GM11168 (cell line): Measurements from ENCODE around the gene NUFIP1.
"Not testable (repeated sequence)": the region's sequence is repeated elsewhere in the genome, so short reads cannot be mapped to it uniquely, and the experiment has no call there.

Source experiments
- in situ Hi-C: fragments of 300-500 bp; cut with MboI; formaldehyde crosslinking; loops from one replicate; pipeline ENCODE4 v1.12.0; 2022; ENCODE audit warnings: low sequenced_read_pairs; ENCODE audit not compliant: unreplicated experiment

The NUFIP1 gene

DNA sequence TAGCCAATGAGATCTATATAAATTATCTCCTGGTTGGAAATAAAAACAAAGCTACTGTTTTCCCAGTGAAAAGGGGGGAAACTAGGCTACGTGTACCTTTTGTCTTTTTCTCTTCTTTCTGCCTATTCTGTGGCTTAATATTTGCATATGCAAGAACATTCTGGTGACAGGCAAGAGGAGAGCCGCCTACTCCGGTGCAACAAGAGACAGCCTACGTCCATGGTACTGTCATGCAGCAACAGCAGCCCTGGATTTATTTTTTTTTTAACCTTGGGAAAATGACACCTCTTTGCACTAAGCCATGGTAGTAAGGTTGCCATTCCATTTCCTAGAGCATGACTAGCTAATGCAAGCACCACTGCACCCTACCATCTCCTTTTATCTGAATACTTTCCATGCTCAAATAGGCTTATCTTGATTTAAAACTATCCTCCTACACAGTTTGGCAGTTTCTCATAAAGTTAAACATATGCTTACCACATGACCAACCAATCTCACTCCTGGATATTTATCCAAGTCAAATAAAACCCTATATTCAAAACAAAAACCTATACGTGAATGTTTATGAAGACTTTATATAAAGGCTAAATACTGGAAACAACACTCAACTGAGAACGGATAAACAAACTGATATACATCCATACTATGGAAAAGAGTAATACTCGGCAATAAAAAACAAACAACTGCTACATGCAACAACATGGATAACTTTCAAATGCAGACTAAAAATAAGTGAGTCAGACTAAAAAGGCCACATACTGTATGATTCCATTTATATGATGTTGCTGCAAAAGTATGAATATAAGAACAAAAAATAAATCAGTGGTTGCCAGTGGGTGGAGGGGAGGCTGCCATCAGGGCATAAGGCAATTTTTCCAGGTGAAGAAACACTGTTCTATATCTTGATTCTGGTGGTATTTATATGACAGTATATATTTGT, 17.3 kb downstream of the NUFIP1 start:
- in situ Hi-C loops: loop anchor here (10.0 to 25.0 kb wide), 2 partner anchors 487 to 1060 kb away; no protein-coding TSS in a partner anchor

DNA sequence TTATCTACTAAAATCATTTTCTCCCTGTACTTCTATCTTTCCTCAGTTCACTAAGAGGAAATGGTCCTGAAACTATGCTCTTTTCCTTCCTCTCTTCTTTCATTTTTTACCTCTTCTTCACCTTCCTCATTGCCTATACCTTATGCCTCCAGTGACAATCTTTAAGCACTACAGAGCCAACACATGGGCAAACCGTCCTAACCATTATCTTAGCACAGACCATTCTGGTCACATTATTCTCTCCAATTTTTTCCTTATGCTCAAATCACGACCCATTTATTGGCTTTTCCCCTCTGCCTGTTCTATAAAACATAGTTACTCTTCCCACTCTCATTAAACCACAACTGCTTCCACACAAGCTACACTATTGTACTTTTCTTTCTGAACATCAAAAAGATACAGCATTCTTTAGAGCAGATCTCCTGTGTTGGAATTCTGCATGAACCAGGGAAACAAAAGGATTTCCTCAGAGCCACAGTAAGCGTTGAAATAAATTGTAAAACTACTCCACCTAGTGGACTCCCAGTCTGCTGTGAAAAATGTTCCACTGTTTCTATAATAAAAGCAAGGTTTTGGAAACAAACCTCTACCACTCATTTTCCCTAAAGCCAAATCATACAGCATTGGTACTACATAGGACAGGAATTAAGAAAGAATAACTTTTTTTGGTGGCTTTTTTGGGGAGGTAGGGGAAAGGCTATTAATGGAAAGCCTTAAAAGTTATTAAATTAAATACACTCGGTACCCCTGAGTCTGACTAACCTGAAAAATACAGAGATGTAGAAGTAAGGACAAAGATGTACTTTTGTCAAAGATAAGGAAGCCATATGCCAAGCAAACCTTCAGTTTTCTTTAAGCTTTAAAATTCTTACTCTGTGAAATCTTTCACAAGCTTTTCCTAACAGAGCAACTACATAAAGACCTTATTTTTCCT, 19.5 kb downstream of the NUFIP1 start:
- in situ Hi-C loops: loop anchor here (10.0 to 25.0 kb wide), 2 partner anchors 485 to 1058 kb away; no protein-coding TSS in a partner anchor

DNA sequence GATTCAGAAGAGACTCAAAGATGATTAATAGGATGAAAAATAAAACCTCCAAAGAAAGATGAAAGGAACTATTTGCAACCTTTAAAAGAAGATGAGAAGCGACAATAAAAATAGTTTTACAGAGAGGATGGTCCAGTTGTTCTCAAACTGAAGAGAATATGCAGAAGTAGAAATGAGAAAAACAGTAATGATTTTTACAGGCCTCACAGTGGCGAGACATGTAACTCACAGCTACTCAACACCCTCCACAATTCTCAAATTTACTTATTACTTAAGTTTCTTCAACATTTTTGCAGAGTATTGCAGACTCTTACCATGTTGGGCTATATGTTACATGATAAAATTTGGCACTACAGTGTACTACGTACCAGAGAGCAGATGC, 20.8 kb downstream of the NUFIP1 start:
- in situ Hi-C loops: loop anchor here (25.0 kb wide), 1 partner anchor 1056 kb away; no protein-coding TSS in a partner anchor

- in situ Hi-C loops: loop anchor here (25.0 kb wide), 1 partner anchor 1056 kb away; no protein-coding TSS in a partner anchor
Measured at GRCh38 chr13:44967704-44968433, 21.4 kb downstream of the NUFIP1 start.

DNA sequence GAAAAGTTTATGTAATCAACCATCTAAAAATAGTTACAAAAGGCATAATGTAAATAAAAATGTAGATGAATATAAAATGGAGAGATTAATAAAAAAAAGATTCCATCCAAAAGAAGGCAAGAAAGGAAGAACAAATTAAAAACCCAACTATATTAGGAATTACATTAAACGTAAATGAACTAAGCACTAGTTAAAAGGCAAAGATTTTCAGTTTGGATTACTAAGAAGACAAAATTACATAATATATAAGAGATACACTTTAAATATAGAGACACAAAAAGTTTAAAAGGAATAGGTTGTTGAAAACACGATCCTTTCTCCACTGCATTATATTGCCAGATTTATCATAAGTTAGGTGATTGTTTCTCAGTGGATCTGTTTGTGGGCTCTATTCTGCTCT, 27.3 kb downstream of the NUFIP1 start:
- in situ Hi-C loops: loop anchor here (25.0 kb wide), 1 partner anchor 1050 kb away; no protein-coding TSS in a partner anchor

DNA sequence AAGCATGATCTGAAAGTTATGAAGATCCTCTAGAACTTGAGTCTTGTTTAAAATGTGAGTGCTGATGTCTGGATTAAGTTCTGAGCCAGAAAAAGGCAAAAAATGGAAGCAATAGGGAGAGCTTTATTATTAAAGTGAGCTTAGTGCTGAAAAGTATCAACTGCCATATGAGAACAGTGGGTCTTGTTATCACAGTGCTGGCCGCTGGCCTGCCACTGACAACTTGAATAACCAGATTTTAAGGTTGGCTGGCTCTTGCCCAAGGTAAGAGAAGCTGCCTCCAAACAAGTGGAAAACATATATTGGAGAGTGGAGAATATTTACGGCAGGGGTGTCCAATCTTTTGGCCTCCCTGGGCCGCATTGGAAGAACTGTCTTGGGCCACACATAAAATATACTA, 33.9 kb downstream of the NUFIP1 start:
- in situ Hi-C loops: loop anchor here (25.0 kb wide), 1 partner anchor 1043 kb away; no protein-coding TSS in a partner anchor

GRCh38 chr13:44954224-44954623, 35.0 kb downstream of the NUFIP1 start:
- in situ Hi-C loops: loop anchor here (25.0 kb wide), 1 partner anchor 1042 kb away; no protein-coding TSS in a partner anchor

DNA sequence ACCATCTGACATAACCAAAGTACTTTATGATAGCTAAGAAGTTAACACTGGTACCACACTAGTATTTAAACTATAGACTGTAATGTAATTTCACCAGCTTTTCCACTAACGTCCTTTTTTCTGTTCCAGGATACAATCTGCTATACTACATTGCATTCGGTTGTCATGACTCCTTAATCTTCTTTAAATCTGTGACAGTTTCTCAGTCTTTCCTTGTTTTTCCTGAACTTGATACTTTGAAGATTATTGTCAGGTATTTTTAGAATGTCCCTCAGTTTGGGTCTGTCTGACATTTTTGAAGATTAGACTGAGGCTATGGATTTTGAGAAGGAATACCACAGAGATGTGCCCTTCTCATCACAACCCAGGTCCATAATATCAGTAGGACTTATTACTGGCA, 36.6 kb downstream of the NUFIP1 start:
- in situ Hi-C loops: loop anchor here (25.0 kb wide), 1 partner anchor 1040 kb away; no protein-coding TSS in a partner anchor

DNA sequence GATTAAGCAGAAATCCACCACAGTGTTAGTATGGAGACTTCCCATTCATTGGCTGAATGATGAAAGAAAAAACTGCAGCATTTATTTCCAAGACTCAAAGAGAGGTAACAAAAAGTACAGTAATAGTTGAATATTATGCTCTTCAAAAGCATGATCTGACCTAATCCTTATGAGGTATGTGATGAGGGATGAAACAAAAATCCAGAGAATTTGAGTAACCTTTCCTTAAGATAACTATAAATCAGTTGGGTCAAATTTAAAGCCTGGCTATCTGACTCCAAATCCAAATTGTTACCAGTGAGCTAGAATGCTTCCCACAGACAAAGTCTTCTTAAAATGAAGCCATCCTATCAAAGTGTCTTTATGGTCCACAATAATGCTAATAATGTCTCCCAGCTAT, 38.1 kb downstream of the NUFIP1 start:
- in situ Hi-C loops: loop anchor here (25.0 kb wide), 1 partner anchor 1039 kb away; no protein-coding TSS in a partner anchor

GRCh38 chr13:44943411-44943810, 45.9 kb downstream of the NUFIP1 start:
- in situ Hi-C loops: not testable (repeated sequence)

GRCh38 chr13:44938854-44939253, 50.4 kb downstream of the NUFIP1 start:
- in situ Hi-C loops: no loop called here

DNA sequence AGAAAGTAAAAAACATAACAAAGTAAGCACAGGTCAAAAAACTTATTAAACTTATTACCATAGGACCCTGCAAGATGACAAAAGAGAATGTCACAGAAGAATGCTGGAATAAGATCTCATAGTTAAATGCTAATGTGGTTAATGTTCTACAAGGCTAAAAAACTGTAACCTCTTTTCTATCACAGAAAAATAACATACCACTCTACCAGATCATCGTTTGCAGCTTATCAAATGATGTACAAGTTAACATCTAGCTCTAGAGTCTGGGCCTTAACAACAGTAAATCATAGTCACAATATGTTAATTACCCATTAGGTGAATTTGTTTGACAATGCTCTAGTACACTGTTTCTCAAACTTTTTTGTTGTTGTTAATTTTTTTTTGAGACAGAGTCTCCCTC, 53.0 kb downstream of the NUFIP1 start:
- in situ Hi-C loops: no loop called here

GRCh38 chr13:44934724-44935123, 54.5 kb downstream of the NUFIP1 start:
- in situ Hi-C loops: no loop called here

DNA sequence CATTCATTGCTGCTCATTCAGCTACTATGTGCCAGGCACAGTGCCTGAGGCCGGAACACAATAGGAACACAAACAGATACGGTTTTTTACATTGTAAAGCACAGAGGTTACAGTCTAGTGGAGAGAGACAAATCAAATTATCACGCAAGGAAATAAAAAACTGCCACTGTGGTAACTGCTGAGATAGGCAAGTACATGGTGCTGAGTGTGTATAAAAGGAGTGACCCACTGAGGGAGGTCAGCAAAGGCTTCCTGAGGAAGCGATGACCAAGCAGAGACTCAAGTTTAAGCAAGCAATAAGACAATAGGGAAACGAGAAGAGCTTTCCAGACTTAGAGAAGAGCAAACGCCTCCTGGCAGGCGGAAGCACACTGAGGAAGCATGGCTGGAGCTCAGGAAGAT, 56.4 kb downstream of the NUFIP1 start:
- in situ Hi-C loops: no loop called here

GRCh38 chr13:44932171-44932849, 57.0 kb downstream of the NUFIP1 start:
- in situ Hi-C loops: no loop called here

- in situ Hi-C loops: no loop called here
Measured at GRCh38 chr13:44930963-44931623, 58.2 kb downstream of the NUFIP1 start.

GRCh38 chr13:44930280-44930679, 59.0 kb downstream of the NUFIP1 start:
- in situ Hi-C loops: no loop called here

DNA sequence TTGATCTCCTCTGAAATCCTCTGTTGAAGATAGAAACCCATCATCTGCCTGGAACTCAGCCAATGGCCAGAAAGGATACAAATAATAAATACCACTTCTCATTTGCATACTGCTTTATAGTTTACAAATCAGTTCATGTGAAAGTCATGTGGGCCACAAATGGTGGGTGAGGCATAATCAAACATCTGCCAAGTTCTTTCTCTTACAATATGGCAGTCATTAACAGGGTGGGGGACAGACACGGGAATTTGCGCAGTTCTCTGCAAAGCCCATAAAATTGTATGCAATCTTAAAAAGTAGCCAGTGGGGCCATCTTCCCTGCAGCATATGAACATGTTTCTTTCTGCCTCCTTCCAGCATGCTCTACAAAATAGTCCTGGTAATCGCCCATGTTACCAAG, 59.6 kb downstream of the NUFIP1 start:
- in situ Hi-C loops: no loop called here

- in situ Hi-C loops: no loop called here
Measured at GRCh38 chr13:44927968-44928367, 61.3 kb downstream of the NUFIP1 start.
